K562 (cell line): ENCODE measurements around the gene C1orf167. TPM values are rescaled to one million over a fixed set of nuclear protein-coding genes. Genes with fewer than 3 reads are reported as not detected.
A peak's percentile ranks its signal among the peaks of the same experiment; 100 is the strongest.

Experiments used
- CHD4 ChIP-seq: fragments of 200-600 bp; sonication (generic); IDR thresholded peaks from 3 replicates; pipeline ENCODE4 v1.6.1; 2012; ENCODE audit warnings: low read depth, mild to moderate bottlenecking, mixed read lengths, low read length, inconsistent platforms; ENCODE audit not compliant: insufficient read depth, insufficient replicate concordance, poor library complexity, severe bottlenecking
- FOXA3 ChIP-seq, 2 experiments: fragments of 450-650 bp in 1 of 2; sonication (generic) in 1 of 2; formaldehyde crosslinking; IDR thresholded peaks in 1 of 2; conservative IDR thresholded peaks in 1 of 2; 2 replicates each; pipeline versions ENCODE4 v1.4.0 to v1.8.0; 2020 to 2022; ENCODE audit warnings: mild to moderate bottlenecking in 2 of 2, missing genetic modification reagents in 1 of 2
- HMG20B ChIP-seq: fragments of 250-450 bp; sonication (Bioruptor Pico); IDR thresholded peaks from 2 replicates; pipeline ENCODE4 v1.5.0; 2021; ENCODE audit warnings: mild to moderate bottlenecking
- MIER1 ChIP-seq: fragments of 450-650 bp; IDR thresholded peaks from 2 replicates; pipeline ENCODE4 v1.6.1; 2016; ENCODE audit warnings: antibody characterized with exemption, mild to moderate bottlenecking, low read depth
- RBM25 ChIP-seq: fragments of 200-400 bp; formaldehyde crosslinking; IDR thresholded peaks from 2 replicates; pipeline ENCODE4 v1.6.1; 2018; ENCODE audit warnings: low read length, low read depth, moderate library complexity; ENCODE audit not compliant: severe bottlenecking
- polyA plus RNA-seq, 8 experiments: library from polyadenylated mRNA; depleted of rRNA in 4 of 8; stranded (reverse) in 5 of 8; unstranded in 3 of 8; fragments of >200 nt; fragmentation: Nextera tagmentation in 2 of 8; fragmentation: Illumina TruSeq in 1 of 8; extraction: Ambion mirVana in 2 of 8; extraction: Trizol in 1 of 8; gene quantifications; 2 replicates each; pipeline versions ENCODE4 v1.2.1 to v1.2.3, GENCODE V29; 2011 to 2014; ENCODE audit warnings: inconsistent platforms in 1 of 8, missing spikeins in 1 of 8
- total RNA-seq, 7 experiments: library from RNA; depleted of rRNA in 6 of 7; stranded (reverse); fragments of >200 nt in 6 of 7; fragmentation: Illumina TruSeq in 2 of 7; extraction: Trizol in 2 of 7; gene quantifications; 2 replicates each; pipeline versions ENCODE4 v1.2.1 to v1.2.3, GENCODE V29; 2011 to 2021; ENCODE audit warnings: low replicate concordance in 1 of 7
- TF ChIP-seq, protein P1 (sequence below): fragments of 200-600 bp; sonication (generic); IDR thresholded peaks from one replicate; pipeline ENCODE4 v1.6.1; 2012; ENCODE audit warnings: mild to moderate bottlenecking, low read depth, low read length, inconsistent platforms
- TF ChIP-seq, protein P2 (sequence below): fragments of 450-650 bp; IDR thresholded peaks from 2 replicates; pipeline ENCODE4 v1.7.0; 2016; ENCODE audit warnings: borderline replicate concordance
- TF ChIP-seq, protein P3 (sequence below): fragments of 450-650 bp; IDR thresholded peaks from 2 replicates; pipeline ENCODE4 v1.6.1; 2017; ENCODE audit warnings: mild to moderate bottlenecking, moderate library complexity

The C1orf167 gene
- total and polyA plus RNA-seq, 9 of the 15 experiments (the other 6 are each of a cell fraction or from before 2014, with no cell fraction given) = 0.22 to 0.86 (median 0.31) TPM; not detected in 2

DNA sequence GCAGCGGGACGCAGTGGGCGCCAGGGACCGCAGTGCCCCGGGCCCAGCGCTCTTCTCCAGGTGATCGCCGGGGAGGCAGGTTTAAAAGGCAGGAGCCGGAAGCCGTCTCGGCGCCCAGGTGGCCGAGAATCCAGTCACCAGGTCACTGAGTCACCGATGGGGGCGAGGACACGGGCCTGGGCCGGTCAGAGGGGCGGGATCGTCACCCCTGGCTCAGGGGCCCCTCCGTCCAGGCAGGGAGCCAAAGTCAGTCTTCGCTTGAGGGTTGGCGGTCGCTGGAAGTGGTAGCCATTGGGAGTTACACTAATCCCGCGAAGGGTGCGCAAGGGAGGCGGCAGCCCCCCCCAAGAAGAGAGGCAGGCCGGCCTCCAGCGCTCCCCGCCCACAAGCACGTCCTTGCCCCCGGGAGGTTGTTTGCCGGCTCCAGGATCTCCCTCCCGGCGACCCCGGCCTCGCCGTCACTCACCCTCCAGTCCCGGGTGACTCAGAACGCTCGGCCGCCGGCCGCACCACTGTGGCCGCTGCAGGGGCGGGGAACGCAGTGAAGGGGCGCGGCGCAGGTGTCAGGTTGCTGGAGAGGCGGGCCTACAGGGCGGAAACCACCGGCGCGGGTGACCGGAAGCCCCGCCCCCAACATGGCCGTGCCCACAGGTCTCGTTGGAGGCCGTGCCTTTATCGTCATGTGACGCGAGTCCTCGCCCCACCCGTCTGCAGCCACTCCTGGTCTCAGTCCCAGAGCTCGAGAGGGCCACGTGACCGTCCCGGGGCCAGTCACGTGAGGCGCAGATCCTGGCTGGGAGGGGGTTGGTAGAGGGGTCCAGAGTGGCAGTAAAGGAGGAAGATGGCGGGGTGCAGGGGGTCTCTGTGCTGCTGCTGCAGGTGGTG, 43.7 kb downstream of the C1orf167 start, which contains the start of the genes CLCN6 and MTHFR (continued):
- TF ChIP-seq, protein P1, sequence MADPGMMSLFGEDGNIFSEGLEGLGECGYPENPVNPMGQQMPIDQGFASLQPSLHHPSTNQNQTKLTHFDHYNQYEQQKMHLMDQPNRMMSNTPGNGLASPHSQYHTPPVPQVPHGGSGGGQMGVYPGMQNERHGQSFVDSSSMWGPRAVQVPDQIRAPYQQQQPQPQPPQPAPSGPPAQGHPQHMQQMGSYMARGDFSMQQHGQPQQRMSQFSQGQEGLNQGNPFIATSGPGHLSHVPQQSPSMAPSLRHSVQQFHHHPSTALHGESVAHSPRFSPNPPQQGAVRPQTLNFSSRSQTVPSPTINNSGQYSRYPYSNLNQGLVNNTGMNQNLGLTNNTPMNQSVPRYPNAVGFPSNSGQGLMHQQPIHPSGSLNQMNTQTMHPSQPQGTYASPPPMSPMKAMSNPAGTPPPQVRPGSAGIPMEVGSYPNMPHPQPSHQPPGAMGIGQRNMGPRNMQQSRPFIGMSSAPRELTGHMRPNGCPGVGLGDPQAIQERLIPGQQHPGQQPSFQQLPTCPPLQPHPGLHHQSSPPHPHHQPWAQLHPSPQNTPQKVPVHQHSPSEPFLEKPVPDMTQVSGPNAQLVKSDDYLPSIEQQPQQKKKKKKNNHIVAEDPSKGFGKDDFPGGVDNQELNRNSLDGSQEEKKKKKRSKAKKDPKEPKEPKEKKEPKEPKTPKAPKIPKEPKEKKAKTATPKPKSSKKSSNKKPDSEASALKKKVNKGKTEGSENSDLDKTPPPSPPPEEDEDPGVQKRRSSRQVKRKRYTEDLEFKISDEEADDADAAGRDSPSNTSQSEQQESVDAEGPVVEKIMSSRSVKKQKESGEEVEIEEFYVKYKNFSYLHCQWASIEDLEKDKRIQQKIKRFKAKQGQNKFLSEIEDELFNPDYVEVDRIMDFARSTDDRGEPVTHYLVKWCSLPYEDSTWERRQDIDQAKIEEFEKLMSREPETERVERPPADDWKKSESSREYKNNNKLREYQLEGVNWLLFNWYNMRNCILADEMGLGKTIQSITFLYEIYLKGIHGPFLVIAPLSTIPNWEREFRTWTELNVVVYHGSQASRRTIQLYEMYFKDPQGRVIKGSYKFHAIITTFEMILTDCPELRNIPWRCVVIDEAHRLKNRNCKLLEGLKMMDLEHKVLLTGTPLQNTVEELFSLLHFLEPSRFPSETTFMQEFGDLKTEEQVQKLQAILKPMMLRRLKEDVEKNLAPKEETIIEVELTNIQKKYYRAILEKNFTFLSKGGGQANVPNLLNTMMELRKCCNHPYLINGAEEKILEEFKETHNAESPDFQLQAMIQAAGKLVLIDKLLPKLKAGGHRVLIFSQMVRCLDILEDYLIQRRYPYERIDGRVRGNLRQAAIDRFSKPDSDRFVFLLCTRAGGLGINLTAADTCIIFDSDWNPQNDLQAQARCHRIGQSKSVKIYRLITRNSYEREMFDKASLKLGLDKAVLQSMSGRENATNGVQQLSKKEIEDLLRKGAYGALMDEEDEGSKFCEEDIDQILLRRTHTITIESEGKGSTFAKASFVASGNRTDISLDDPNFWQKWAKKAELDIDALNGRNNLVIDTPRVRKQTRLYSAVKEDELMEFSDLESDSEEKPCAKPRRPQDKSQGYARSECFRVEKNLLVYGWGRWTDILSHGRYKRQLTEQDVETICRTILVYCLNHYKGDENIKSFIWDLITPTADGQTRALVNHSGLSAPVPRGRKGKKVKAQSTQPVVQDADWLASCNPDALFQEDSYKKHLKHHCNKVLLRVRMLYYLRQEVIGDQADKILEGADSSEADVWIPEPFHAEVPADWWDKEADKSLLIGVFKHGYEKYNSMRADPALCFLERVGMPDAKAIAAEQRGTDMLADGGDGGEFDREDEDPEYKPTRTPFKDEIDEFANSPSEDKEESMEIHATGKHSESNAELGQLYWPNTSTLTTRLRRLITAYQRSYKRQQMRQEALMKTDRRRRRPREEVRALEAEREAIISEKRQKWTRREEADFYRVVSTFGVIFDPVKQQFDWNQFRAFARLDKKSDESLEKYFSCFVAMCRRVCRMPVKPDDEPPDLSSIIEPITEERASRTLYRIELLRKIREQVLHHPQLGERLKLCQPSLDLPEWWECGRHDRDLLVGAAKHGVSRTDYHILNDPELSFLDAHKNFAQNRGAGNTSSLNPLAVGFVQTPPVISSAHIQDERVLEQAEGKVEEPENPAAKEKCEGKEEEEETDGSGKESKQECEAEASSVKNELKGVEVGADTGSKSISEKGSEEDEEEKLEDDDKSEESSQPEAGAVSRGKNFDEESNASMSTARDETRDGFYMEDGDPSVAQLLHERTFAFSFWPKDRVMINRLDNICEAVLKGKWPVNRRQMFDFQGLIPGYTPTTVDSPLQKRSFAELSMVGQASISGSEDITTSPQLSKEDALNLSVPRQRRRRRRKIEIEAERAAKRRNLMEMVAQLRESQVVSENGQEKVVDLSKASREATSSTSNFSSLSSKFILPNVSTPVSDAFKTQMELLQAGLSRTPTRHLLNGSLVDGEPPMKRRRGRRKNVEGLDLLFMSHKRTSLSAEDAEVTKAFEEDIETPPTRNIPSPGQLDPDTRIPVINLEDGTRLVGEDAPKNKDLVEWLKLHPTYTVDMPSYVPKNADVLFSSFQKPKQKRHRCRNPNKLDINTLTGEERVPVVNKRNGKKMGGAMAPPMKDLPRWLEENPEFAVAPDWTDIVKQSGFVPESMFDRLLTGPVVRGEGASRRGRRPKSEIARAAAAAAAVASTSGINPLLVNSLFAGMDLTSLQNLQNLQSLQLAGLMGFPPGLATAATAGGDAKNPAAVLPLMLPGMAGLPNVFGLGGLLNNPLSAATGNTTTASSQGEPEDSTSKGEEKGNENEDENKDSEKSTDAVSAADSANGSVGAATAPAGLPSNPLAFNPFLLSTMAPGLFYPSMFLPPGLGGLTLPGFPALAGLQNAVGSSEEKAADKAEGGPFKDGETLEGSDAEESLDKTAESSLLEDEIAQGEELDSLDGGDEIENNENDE = no peak
- no peak for TF ChIP-seq MIER1
- no peak for TF ChIP-seq CHD4
- no peak for TF ChIP-seq RBM25
- TF ChIP-seq, protein P2, sequence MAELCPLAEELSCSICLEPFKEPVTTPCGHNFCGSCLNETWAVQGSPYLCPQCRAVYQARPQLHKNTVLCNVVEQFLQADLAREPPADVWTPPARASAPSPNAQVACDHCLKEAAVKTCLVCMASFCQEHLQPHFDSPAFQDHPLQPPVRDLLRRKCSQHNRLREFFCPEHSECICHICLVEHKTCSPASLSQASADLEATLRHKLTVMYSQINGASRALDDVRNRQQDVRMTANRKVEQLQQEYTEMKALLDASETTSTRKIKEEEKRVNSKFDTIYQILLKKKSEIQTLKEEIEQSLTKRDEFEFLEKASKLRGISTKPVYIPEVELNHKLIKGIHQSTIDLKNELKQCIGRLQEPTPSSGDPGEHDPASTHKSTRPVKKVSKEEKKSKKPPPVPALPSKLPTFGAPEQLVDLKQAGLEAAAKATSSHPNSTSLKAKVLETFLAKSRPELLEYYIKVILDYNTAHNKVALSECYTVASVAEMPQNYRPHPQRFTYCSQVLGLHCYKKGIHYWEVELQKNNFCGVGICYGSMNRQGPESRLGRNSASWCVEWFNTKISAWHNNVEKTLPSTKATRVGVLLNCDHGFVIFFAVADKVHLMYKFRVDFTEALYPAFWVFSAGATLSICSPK = 0 out of 2 replicates have a peak, but pooled peaks have one; percentile 15
- peak in 1 of 2 experiments; percentile 21; a peak in 1 of 4 replicates for TF ChIP-seq FOXA3 (CRISPR knock-in tag; conservative IDR thresholded peaks at IDR 0.05 in 1 of 2, IDR thresholded peaks at IDR 0.05 in 1 of 2)
- no peak; the same call in 1 of the 2 replicates for TF ChIP-seq HMG20B (CRISPR knock-in tag)
- TF ChIP-seq, protein P3, sequence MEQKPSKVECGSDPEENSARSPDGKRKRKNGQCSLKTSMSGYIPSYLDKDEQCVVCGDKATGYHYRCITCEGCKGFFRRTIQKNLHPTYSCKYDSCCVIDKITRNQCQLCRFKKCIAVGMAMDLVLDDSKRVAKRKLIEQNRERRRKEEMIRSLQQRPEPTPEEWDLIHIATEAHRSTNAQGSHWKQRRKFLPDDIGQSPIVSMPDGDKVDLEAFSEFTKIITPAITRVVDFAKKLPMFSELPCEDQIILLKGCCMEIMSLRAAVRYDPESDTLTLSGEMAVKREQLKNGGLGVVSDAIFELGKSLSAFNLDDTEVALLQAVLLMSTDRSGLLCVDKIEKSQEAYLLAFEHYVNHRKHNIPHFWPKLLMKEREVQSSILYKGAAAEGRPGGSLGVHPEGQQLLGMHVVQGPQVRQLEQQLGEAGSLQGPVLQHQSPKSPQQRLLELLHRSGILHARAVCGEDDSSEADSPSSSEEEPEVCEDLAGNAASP = no peak
